ENCODE results near the gene TMEM243. TPM values are rescaled to one million over a fixed set of nuclear protein-coding genes. Genes with fewer than 3 reads are reported as not detected.

The TMEM243 gene
- 28.6 and 35.4 TPM in 2 replicates for total RNA-seq

GRCh38 chr7:87219545-87220025, at the start of gene TMEM243:
TMEM243 (minus strand) TSS chr7:87219732; CDS start chr7:87219503, 229 bp downstream.

GRCh38 chr7:87152112-87152896, 67.2 kb downstream of the TMEM243 start, which contains the start of gene DMTF1:
DMTF1 (plus strand) TSS chr7:87152453; CDS start chr7:87164942, 12,489 bp downstream.

Other genes with a start within 250 kb of the TMEM243 start
- gene ELAPOR2, start 160.1 kb downstream of the TMEM243 start, total RNA-seq, result 1.1 and 5.1 TPM in 2 replicates
- 27.1 and 44.8 TPM in 2 replicates for gene DMTF1, start 67.3 kb downstream of the TMEM243 start, total RNA-seq
- gene CROT, start 125.9 kb upstream of the TMEM243 start, total RNA-seq, result 7.5 and 13.0 TPM in 2 replicates